Measurements from ENCODE around the gene TMEM235.

DNA sequence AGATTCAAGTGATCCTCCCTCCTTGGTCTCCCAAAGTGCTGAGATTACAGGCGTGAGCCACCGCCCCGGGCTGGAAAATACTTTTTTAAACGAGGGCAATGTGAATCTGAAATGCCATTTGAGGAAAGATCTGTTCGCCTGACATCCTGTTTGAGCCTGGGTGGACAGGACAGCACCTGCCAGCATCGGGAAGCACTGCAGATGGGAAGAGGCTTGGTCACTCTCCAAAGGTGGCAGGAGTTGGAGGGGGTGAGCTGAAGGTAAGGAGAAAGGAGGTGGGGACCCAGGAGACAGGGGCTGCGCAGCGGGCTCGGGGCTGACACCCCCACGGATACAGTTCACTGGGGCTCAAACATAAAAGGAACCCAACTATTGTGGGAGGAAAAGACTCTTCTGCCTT is 21.3 kb upstream of the TMEM235 start:
- TF ChIP-seq POLR2A (IDR thresholded peaks at IDR 0.05) (no peak), CTCF (IDR thresholded peaks at IDR 0.05) (no peak)

All from heart left ventricle (tissue), 13 donors.